ENCODE results near the gene LUZP1.
"Not testable (repeated sequence)": the region's sequence is repeated elsewhere in the genome, so short reads cannot be mapped to it uniquely, and the experiment has no call there.

Gene LUZP1

DNA sequence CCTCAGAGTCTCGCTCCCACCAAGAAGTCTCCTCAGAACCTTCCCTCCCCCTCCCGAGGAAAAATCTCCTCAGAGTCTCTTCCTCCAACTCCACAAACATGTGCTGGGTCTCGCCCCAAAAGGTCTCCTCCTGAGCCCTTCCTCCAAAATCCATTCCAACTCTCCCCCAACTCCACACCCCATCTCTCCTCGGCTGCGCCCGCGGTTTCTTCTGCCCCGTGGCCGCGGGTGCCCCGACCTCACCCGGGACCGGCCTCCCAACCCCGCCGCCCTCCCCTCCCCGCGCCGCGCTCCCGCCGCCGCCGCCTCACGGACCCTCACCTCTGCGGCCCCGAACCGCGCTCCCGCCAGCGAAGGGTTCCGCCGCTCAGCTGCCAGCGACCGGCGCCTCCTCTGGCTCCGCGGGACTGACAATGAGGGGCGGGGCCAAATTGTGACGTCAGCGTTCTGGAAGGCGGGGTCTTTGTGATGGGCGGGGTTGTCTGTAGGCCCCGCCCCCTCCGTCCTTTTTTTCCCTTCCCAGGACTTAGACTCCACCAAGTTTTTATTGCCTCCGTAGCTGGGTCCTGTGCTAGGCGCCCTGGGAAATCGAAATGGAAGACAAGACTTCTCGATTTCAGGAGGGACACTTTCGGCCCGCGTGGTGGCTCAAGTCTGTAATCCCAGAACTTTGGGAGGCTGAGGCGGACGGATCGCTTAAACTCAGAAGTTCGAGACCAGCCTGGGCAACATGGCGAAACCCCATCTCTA lies at the start of gene LUZP1:
TSS of gene LUZP1 (minus strand) at position 412 of the 750 bp plus-strand sequence.
- DNase-seq (ENCODE audit: low read depth): peak; percentile 83

- no peak for DNase-seq (ENCODE audit: low read depth)
These were observed 48.9 kb upstream of the LUZP1 start, which contains the start of gene HTR1D for GRCh38 chr1:23217421-23218115. TSS of gene HTR1D (minus strand) at chr1:23217502. CDS start at chr1:23194219, 23,283 bp downstream.

- DNase-seq (ENCODE audit: low read depth): peak; percentile 10
These were observed 48.2 kb upstream of the LUZP1 start for GRCh38 chr1:23216771-23217420.

GRCh38 chr1:23215751-23216449 lies 47.2 kb upstream of the LUZP1 start:
- no peak for DNase-seq (ENCODE audit: low read depth)

DNA sequence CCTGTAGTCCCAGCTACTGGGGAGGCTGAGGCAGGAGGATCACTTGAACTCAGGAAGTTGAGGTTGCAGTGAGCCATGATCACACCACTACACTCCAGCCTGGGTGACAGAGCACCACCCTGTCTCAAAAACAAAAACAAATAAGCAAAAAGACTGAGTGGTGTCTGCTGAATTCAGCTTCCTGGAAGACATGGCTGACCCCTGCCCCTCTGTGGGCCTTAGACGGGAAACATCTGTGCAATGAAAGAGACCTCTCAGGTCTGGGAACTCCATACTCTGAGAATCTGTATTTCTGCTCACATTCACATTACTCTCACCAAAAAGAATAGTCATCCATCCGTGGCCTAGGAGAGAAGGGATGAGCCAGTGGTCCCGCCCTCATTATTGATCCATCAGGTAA lies 46.6 kb upstream of the LUZP1 start:
- DNase-seq (ENCODE audit: low read depth): no peak

GRCh38 chr1:23214640-23215039 lies 46.0 kb upstream of the LUZP1 start:
- DNase-seq (ENCODE audit: low read depth): no peak

DNA sequence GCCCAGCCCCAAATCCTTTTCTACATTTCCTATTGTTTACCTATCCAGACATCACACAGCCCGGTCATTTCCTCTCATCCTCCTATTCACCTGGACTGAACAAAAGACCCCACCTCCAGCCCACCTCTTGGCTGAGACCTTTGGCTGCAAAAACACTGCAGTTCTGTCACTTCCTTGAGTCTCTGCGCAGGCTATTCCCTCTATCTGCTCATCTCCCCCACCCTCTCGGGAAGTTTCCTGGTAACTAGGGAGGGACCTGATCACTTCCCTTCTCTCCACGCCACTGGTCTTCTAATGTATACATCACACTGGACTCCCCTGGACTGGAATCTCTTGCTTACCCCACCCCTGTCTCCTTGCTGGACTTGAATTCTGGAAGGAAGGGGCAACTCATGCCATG lies 43.3 kb upstream of the LUZP1 start:
- DNase-seq (ENCODE audit: low read depth): no peak

DNA sequence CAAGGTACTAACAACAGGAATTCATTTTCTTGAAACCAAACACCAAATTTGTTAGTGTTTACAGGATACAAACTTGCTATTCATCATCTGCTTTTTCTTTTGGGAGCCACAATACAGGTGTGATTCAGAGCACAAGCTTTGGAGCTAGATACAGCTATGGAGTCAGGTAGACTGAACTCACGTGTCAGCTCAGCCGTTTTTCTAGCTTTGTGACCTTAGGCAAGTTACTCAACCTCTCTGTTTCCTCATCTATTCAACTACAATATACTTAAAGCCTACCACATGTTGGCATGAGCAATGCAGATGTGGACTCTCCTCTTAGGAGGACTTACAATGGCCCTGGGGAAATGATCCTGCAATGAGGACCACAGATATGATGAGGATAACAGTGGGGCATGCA lies 42.3 kb upstream of the LUZP1 start:
- DNase-seq (ENCODE audit: low read depth): no peak

DNA sequence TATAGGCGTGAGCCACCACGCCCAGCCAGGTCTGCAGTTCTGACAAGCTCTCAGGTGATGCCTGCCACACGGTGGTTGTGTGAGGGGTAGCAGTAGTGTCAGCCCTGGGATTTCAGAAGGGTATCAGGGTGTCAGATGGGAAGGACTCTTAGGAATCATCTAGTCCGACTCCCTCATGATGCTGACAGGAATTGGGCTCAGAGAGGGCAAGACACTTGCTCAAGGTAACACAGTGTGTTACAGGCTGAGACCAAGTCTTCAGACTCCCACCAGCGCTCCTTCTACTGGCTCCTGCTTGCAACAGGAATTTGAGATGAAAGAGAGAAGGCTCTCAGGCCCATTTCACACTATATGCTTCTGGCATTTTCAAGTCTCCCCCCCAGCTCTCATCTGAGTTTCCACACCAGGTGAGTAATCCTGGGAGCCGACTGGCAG lies 41.7 kb upstream of the LUZP1 start:
- no peak for DNase-seq (ENCODE audit: low read depth)

DNA sequence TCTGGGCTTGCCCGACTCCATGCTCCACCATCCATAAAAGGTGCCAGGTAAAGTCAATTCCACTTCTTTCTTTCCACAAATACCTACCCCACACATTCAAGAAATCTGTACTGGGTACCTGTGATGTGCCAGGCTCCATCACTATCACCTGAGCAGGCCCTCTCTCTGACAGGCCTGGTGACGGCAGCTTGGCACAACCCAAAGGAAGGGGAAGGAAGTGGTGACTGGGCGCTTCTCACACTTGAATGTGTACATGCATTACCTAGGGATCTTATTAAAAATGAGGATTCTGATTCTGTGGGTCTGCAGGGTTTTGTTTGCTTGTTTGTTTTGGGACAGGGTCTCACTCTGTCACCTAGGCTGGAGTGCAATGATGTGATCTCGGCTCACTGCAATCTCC lies 41.1 kb upstream of the LUZP1 start:
- DNase-seq (ENCODE audit: low read depth): no peak

GRCh38 chr1:23208527-23208926 lies 39.9 kb upstream of the LUZP1 start:
- no peak for DNase-seq (ENCODE audit: low read depth)

GRCh38 chr1:23207733-23208132 lies 39.1 kb upstream of the LUZP1 start:
- DNase-seq (ENCODE audit: low read depth): not testable (repeated sequence)

GRCh38 chr1:23202263-23202749 lies 33.6 kb upstream of the LUZP1 start:
- DNase-seq (ENCODE audit: low read depth): no peak

DNA sequence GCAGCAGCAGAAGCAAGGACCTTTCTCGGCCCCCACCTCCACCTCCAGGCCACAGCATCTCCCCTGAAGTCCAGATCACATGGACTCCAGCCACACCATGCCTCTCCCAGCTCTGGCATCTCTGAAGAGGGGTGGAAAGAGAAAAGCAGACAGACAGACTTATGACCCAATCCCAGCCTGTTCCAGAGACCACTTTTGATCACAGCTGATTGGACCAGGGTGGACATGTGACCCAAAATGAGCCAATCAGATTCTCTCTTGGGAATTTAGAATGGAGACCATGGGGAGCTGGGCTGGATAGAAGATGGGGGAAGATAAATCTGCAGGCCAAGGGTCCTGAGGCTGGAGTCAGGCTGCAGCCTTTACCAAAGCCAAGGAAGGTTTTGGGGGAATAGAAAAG lies 32.2 kb upstream of the LUZP1 start:
- no peak for DNase-seq (ENCODE audit: low read depth)

- no peak for DNase-seq (ENCODE audit: low read depth)
These were observed 29.7 kb upstream of the LUZP1 start for GRCh38 chr1:23198373-23198772.

- no peak for DNase-seq (ENCODE audit: low read depth)
These were observed 28.1 kb upstream of the LUZP1 start for GRCh38 chr1:23196627-23197328.

DNA sequence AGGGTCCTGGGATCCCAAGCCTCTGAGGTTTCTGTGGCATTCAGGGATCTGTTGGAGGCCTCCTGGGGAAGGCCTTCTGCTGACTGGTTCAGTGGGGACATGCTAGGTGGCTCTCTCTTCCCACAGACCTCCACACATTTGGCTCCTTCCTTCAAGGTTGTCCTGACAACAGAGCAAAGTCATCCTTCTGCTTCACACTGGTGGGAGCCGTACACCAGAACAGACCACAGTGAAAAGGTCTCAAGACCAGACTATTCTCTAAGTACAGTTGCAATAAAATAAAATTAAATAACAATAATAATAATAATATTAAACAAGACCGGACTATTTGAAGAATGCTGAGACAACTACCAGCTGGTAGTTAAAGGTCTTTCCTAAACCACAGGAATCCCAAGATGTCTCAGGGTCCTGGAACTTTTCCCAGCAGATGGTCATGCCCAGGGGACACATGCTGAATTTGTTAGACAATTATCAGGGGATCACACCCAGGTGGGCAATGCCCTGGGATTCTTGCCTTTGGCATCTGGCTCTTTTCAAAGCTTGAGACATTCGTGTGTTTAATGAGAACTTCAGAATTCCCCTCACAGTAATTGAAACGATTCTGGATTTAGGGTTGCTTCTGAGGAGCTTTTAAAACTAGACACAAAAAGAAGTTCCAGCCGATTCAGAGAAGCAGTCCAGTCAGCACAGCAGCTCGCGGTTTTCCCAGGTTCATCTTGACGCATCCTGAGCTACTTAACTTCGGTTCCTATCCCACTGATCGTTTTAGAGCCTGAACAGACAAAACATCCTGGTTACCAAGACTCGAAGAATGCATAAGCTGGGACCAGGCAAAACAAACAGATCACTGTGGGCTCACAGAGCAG lies 25.7 kb upstream of the LUZP1 start:
- no peak for DNase-seq (ENCODE audit: low read depth)

GRCh38 chr1:23193391-23194118 lies 24.9 kb upstream of the LUZP1 start:
- DNase-seq (ENCODE audit: low read depth): no peak

DNA sequence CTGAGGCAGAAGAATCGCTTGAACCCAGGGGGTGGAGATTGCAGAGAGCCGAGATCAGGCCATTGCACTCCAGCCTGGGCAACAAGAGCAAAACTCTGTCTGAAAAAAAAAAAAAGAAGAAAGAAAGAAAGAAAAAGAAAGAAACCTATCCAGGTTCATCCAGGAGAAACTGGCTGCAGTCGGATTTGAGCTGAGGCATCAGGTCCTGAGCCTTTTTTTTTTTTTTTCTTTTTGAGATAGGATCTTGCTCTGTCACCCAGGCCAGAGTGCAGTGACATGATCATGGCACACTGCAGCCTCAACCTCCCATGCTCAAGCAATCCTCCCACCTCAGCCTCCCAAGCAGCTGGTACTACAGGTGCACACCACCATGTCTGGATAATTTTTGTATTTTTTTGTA lies 22.5 kb upstream of the LUZP1 start:
- no peak for DNase-seq (ENCODE audit: low read depth)

DNA sequence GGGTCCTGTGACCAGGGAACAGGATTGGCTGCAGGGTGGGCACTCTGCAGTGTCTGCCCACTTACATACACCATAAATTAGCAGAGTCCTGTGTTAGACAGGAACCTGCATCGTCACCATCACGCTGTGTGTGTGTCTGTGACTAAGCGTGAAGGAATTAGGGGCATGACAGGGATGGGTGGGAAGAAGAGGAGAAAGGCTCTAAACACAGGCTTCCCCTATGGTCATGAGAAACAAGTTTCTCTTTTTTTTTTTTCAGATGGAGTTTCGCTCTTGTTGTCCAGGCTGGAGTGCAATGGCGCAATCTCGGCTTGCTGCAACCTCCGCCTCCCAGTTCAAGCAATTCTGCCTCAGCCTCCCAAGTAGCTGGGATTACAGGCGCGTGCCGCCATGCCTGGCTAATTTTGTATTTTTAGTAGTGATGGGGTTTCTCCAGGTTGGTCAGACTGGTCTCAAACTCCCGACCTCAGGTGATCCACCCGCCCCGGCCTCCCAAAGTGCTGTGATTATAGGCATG lies 20.3 kb upstream of the LUZP1 start:
- DNase-seq (ENCODE audit: low read depth): not testable (repeated sequence)

All from activated T-helper 1 cell treated with Interleukin-2 at 50 U/mL for 16 hours (primary cell).